Measurements from ENCODE around the gene ZNF292. TPM values are rescaled to one million over a fixed set of nuclear protein-coding genes. Genes with fewer than 3 reads are reported as not detected.
"Not testable (repeated sequence)": the region's sequence is repeated elsewhere in the genome, so short reads cannot be mapped to it uniquely, and the experiment has no call there.

The ZNF292 gene
- total and polyA plus RNA-seq, 7 experiments from 2014 or later = 27.4 to 87.5 (median 72.4) TPM

DNA sequence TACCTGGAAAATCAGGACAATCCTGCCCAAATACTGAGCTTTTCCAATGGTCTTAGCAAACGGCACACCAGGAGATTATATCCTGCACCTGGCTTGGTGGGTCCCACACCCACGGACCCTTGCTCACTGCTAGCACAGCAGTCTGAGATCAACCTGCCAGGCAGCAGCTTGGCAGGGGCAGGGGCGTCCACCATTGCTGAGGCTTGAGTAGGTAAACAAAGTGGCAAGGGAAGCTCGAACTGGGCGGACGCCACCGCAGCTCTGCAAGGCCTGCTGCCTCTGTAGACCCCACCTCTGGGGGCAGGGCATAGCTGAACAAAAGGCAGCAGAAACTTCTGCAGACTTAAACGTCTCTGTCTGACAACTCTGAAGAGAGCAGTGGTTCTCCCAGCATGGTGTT lies 15.4 kb upstream of the ZNF292 start:
- POLR2A ChIA-PET = interaction anchor here (0.7 to 0.9 kb wide), 3 partner anchors 13 to 268 kb away, joined by 3 to 4 read pairs (median 4); partner anchors contain the start of gene CFAP206

DNA sequence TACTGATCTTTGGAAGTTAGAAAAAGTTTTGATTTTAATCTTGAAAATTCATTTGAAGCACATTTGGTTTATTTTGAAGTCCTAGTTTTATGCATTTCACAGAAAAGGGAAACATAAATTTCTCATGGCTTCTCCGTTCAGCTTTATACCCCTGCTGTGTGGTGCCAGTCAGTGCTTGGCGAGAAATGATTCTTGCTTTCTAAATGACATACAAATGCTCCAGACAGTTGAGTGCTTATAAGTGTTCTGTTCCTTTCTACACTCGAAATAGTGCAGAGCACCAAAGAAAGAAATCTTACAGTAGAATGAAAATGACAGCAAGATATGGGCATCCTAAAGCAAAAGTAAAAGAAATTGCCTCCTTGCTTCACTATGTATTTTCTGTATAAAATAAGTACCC lies 9.0 kb upstream of the ZNF292 start:
- peaks cover 0 to 5% (median 0%) of the 10 kb centered on the region in 11 donors for H3K9me3 Mint-ChIP-seq
- ChIA-PET CTCF (no interaction called here), POLR2A (no interaction called here)
- H3K4me3 ChIP-seq (ENCODE audit: low read length) = no peak overlapping the region
- H3K27ac Mint-ChIP-seq = no peak overlapping the region
- H3K27me3 ChIP-seq (ENCODE audit: control insufficient read depth in 2 of 2, insufficient read depth in 2 of 2, low read length in 2 of 2) = no peaks in the 10 kb centered on the region
- intact Hi-C loops (cut with micrococcal nuclease) = no loop called here
- H3K4me1 Mint-ChIP-seq = peaks cover 0 to 4% (median 0%) of the 10 kb centered on the region in 7 donors
- DNase-seq = no peak
- no peak for ATAC-seq
- H3K9me3 ChIP-seq (ENCODE audit: control insufficient read depth in 2 of 3, low read length in 3 of 3) = no peaks in the 10 kb centered on the region
- H3K27ac ChIP-seq (ENCODE audit: low read depth, low read length) = no peak overlapping the region
- peaks cover 0 to 62% (median 11%) of the 10 kb centered on the region in 5 donors for H3K27me3 Mint-ChIP-seq
- no peak overlapping the region for H3K4me3 Mint-ChIP-seq
- peaks cover 0 to under 1% of the 10 kb centered on the region in 2 donors for H3K4me1 ChIP-seq (ENCODE audit: control insufficient read depth in 2 of 2, insufficient read depth in 2 of 2, low read length in 2 of 2)
- H3K36me3 ChIP-seq (ENCODE audit: control insufficient read depth in 2 of 3, insufficient read depth in 3 of 3, low read length in 3 of 3) = no peaks in the 10 kb centered on the region
- no peaks in the 10 kb centered on the region for H3K36me3 Mint-ChIP-seq

More for the DNA sequence above, 15.4 kb upstream of the ZNF292 start:
- DNase-seq; H3K36me3 ChIP-seq (ENCODE audit: control insufficient read depth in 2 of 3, insufficient read depth in 3 of 3, low read length in 3 of 3); H3K4me1 Mint-ChIP-seq; H3K4me3 Mint-ChIP-seq; H3K27me3 ChIP-seq (ENCODE audit: control insufficient read depth in 2 of 2, insufficient read depth in 2 of 2, low read length in 2 of 2); H3K36me3 Mint-ChIP-seq; H3K4me3 ChIP-seq (ENCODE audit: low read length); ATAC-seq; H3K4me1 ChIP-seq (ENCODE audit: control insufficient read depth in 2 of 2, insufficient read depth in 2 of 2, low read length in 2 of 2); H3K27ac ChIP-seq (ENCODE audit: low read depth, low read length); H3K9me3 ChIP-seq (ENCODE audit: control insufficient read depth in 2 of 3, low read length in 3 of 3); H3K27ac Mint-ChIP-seq; H3K9me3 Mint-ChIP-seq: not testable (repeated sequence)
- CTCF ChIA-PET = interaction anchor here (0.6 to 2.0 kb wide), 7 partner anchors 10 to 540 kb away, joined by 3 to 10 read pairs (median 3); no protein-coding TSS in a partner anchor
- intact Hi-C loops (cut with micrococcal nuclease) = loop anchor here (1.0 to 10.0 kb wide), 11 partner anchors 15 to 1730 kb away; partner anchors contain the start of genes ZNF292 (in 2 of the 2), CFAP206 (in 1 of the 2), SLC35A1 (in 1 of the 2) and SMIM8 (in 1 of the 2)
- peaks cover 0 to 62% (median 18%) of the 10 kb centered on the region in 5 donors for H3K27me3 Mint-ChIP-seq

DNA sequence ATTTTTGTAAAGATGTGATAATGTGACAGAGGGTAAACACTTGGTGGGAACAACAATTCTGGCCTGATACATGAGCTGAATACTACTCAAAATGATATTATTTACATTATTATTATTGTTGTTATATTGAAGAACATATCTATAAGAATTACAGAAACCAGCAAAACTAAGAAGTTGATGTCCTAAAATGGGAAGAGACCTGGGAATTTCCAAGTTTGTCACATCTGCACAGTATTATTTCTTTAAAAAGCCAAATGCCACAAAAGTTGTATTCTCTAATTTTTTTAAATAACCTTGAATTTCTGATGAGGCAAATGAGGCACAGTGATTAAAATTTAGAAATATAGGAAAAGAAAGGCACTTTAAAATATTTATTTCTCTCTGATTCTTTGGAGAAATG lies 5.0 kb upstream of the ZNF292 start:
- CTCF ChIA-PET = no interaction called here
- intact Hi-C loops (cut with micrococcal nuclease) = loop anchor here in 1 of 2 donors (10.0 kb wide), 2 partner anchors 1506 to 1686 kb away; partner anchors contain the start of gene SYNCRIP
- ATAC-seq (no peak), DNase-seq (no peak)
- Histone ChIP-seq H3K4me1 (ENCODE audit: control insufficient read depth in 2 of 2, insufficient read depth in 2 of 2, low read length in 2 of 2) (peaks cover 22 to 32% of the 10 kb centered on the region in 2 donors), H3K9me3 (ENCODE audit: control insufficient read depth in 2 of 3, low read length in 3 of 3) (no peaks in the 10 kb centered on the region), H3K36me3 (ENCODE audit: control insufficient read depth in 2 of 3, insufficient read depth in 3 of 3, low read length in 3 of 3) (peaks cover 0 to 4% (median 0%) of the 10 kb centered on the region in 3 experiments), H3K27me3 (ENCODE audit: control insufficient read depth in 2 of 2, insufficient read depth in 2 of 2, low read length in 2 of 2) (no peaks in the 10 kb centered on the region), H3K27ac (ENCODE audit: low read depth, low read length) (no peak overlapping the region), H3K4me3 (ENCODE audit: low read length) (no peak overlapping the region)
- Mint-ChIP-seq H3K4me1 (peaks cover 20 to 33% (median 30%) of the 10 kb centered on the region in 7 donors), H3K36me3 (peaks cover 0 to 2% (median 0%) of the 10 kb centered on the region in 5 donors), H3K27me3 (peaks cover 0 to 30% (median 0%) of the 10 kb centered on the region in 5 donors), H3K9me3 (peaks cover 0 to 2% (median 0%) of the 10 kb centered on the region in 11 donors), H3K4me3 (peak overlapping the region in 2 of 10 donors; percentile 25 to 39), H3K27ac (no peak overlapping the region)
- POLR2A ChIA-PET = no interaction called here

DNA sequence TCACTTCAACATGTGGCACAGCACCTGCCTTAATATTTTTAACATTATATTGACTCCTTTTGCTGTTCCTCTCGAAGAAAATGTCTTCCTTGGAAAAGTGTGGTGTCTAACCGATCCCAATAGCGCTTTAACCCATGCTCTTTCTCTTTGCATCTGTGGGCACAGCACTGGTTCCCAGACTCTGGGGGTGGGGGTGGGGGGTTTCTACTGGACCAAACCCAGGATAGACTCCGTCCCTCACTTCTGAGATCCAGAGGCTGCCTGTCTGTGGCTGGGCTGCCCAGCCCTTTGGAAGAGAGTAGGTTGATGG lies 3.9 kb upstream of the ZNF292 start:
- peak overlapping the region; percentile 79 for H3K27ac ChIP-seq (ENCODE audit: low read depth, low read length)
- no peak for ATAC-seq

DNA sequence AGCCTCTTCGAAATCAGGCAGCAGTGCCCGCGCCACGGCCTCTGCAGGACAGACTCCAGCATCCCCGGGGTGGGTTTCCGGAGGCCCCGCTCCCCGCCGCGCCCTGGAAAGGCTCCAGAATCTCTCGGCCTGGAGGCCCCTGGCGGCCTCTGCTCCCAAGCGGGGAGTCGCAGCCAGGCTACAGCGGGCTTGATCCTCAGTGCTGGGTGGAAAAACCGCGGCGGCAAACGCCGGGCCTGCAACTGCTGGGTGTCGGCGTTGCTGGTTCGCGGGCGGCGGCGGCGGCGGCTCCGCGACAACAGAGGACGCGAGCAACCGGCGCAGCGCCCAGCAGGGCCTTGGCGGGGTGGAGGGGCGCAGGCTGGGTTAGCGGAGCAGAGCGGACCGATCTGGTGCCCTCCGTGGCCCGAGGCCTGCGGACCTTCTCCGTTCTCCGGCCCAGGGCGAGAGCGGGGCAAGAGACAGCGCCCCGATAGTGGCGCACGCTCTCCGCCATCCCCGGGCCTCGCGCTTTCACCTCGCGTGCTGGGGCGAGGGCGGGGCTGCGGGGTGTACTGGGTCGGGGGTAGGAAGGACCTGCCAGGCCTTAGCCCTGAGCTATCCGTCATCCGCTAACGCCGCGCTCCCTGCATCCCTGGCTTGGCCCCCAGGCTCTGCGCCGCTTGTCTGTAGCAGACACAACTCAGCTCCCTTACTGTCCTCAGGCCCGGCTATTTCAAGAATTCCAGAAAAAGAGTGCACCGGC lies 3.4 kb upstream of the ZNF292 start:
- H3K4me3 ChIP-seq (ENCODE audit: low read length) = peak overlapping the region; percentile 66
- intact Hi-C loops (cut with micrococcal nuclease) = loop anchor here in 1 of 2 donors (10.0 kb wide), 2 partner anchors 1507 to 1687 kb away; partner anchors contain the start of gene SYNCRIP

More for the DNA sequence above, 3.9 kb upstream of the ZNF292 start:
- DNase-seq = no peak
- H3K36me3 Mint-ChIP-seq = peaks cover 0 to 4% (median 0%) of the 10 kb centered on the region in 5 donors
- H3K4me1 Mint-ChIP-seq = peaks cover 22 to 36% (median 34%) of the 10 kb centered on the region in 7 donors
- intact Hi-C loops (cut with micrococcal nuclease) = loop anchor here in 1 of 2 donors (10.0 kb wide), 2 partner anchors 1507 to 1687 kb away; partner anchors contain the start of gene SYNCRIP
- peak overlapping the region; percentile 66 for H3K4me3 ChIP-seq (ENCODE audit: low read length)
- ChIA-PET CTCF (no interaction called here), POLR2A (no interaction called here)
- H3K27me3 ChIP-seq (ENCODE audit: control insufficient read depth in 2 of 2, insufficient read depth in 2 of 2, low read length in 2 of 2) = no peaks in the 10 kb centered on the region
- peaks cover 0 to 10% (median 0%) of the 10 kb centered on the region in 3 experiments for H3K36me3 ChIP-seq (ENCODE audit: control insufficient read depth in 2 of 3, insufficient read depth in 3 of 3, low read length in 3 of 3)
- peaks cover 0 to 24% (median 0%) of the 10 kb centered on the region in 5 donors for H3K27me3 Mint-ChIP-seq
- H3K27ac Mint-ChIP-seq = peak overlapping the region; percentile 74 to 97 (median 93)
- no peaks in the 10 kb centered on the region for H3K9me3 ChIP-seq (ENCODE audit: control insufficient read depth in 2 of 3, low read length in 3 of 3)
- H3K4me1 ChIP-seq (ENCODE audit: control insufficient read depth in 2 of 2, insufficient read depth in 2 of 2, low read length in 2 of 2) = peaks cover 23 to 32% of the 10 kb centered on the region in 2 donors
- peaks cover 0 to 2% (median 0%) of the 10 kb centered on the region in 11 donors for H3K9me3 Mint-ChIP-seq
- peak overlapping the region; percentile 81 to 92 (median 89) for H3K4me3 Mint-ChIP-seq

DNA sequence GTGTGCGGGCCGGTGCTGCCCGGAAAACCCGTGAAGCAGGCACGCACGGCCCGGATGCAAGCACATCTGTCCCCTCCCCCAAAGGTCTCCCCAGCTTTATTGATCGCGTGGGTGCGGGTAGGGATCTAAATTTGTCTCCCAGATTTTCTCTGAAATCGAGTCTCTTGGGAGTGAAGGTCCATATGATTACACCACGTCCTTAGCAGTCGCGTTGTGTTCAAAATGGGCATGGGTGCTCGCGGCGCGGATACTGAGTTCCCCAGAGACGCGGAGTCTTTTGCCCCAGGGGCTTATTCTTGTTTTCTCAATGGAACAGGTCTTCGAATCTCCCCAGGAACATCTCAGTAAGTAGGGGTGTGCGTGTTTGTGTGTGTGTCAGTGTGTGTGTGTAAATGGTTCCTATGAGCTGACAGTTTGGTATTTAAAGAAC lies 2.8 kb upstream of the ZNF292 start:
- CTCF ChIA-PET = interaction anchor here (1.1 kb wide), 1 partner anchor 9 kb away, joined by 3 read pairs; no protein-coding TSS in a partner anchor
- peak overlapping the region; percentile 81 to 92 (median 89) for H3K4me3 Mint-ChIP-seq
- peaks cover 0 to 9% (median 0%) of the 10 kb centered on the region in 5 donors for H3K36me3 Mint-ChIP-seq
- H3K9me3 ChIP-seq (ENCODE audit: control insufficient read depth in 2 of 3, low read length in 3 of 3) = no peaks in the 10 kb centered on the region
- H3K27ac Mint-ChIP-seq = peak overlapping the region; percentile 89 to 97 (median 93)
- POLR2A ChIA-PET = interaction anchor here (0.7 to 1.5 kb wide), 6 partner anchors 13 to 1929 kb away, joined by 3 to 5 read pairs (median 4); partner anchors contain the start of genes ORC3, RARS2 and SLC35A1
- no peaks in the 10 kb centered on the region for H3K9me3 Mint-ChIP-seq
- H3K36me3 ChIP-seq (ENCODE audit: control insufficient read depth in 2 of 3, insufficient read depth in 3 of 3, low read length in 3 of 3) = peaks cover 0 to 10% (median 0%) of the 10 kb centered on the region in 3 experiments
- intact Hi-C loops (cut with micrococcal nuclease) = loop anchor here in 1 of 2 donors (10.0 kb wide), 2 partner anchors 1508 to 1688 kb away; partner anchors contain the start of gene SYNCRIP
- DNase-seq (no peak), ATAC-seq (no peak)
- H3K4me1 Mint-ChIP-seq = peaks cover 28 to 46% (median 42%) of the 10 kb centered on the region in 7 donors
- peaks cover 32% of the 10 kb centered on the region in 2 donors for H3K4me1 ChIP-seq (ENCODE audit: control insufficient read depth in 2 of 2, insufficient read depth in 2 of 2, low read length in 2 of 2)
- peak overlapping the region; percentile 79 for H3K27ac ChIP-seq (ENCODE audit: low read depth, low read length)
- no peaks in the 10 kb centered on the region for H3K27me3 ChIP-seq (ENCODE audit: control insufficient read depth in 2 of 2, insufficient read depth in 2 of 2, low read length in 2 of 2)
- peak overlapping the region; percentile 66 for H3K4me3 ChIP-seq (ENCODE audit: low read length)
- peaks cover 0 to 17% (median 0%) of the 10 kb centered on the region in 5 donors for H3K27me3 Mint-ChIP-seq

More for the DNA sequence above, 3.4 kb upstream of the ZNF292 start:
- POLR2A ChIA-PET = interaction anchor here (0.7 to 1.5 kb wide), 5 partner anchors 12 to 1930 kb away, joined by 3 to 5 read pairs (median 4); partner anchors contain the start of genes ORC3 and RARS2
- DNase-seq (peak; percentile 59 to 80 (median 71)), ATAC-seq (peak; percentile 52)
- Mint-ChIP-seq H3K9me3 (peaks cover 0 to under 1% (median 0%) of the 10 kb centered on the region in 11 donors), H3K27me3 (peaks cover 0 to 20% (median 0%) of the 10 kb centered on the region in 5 donors), H3K4me3 (peak overlapping the region; percentile 81 to 92 (median 89)), H3K27ac (peak overlapping the region; percentile 89 to 97 (median 93)), H3K36me3 (peaks cover 0 to 8% (median 0%) of the 10 kb centered on the region in 5 donors), H3K4me1 (peaks cover 27 to 42% (median 39%) of the 10 kb centered on the region in 7 donors)
- H3K4me1 ChIP-seq (ENCODE audit: control insufficient read depth in 2 of 2, insufficient read depth in 2 of 2, low read length in 2 of 2) = peaks cover 29 to 32% of the 10 kb centered on the region in 2 donors
- H3K9me3 ChIP-seq (ENCODE audit: control insufficient read depth in 2 of 3, low read length in 3 of 3) = no peaks in the 10 kb centered on the region
- peaks cover 0 to 10% (median 0%) of the 10 kb centered on the region in 3 experiments for H3K36me3 ChIP-seq (ENCODE audit: control insufficient read depth in 2 of 3, insufficient read depth in 3 of 3, low read length in 3 of 3)
- CTCF ChIA-PET = interaction anchor here (1.1 kb wide), 1 partner anchor 9 kb away, joined by 3 read pairs; no protein-coding TSS in a partner anchor
- peak overlapping the region; percentile 79 for H3K27ac ChIP-seq (ENCODE audit: low read depth, low read length)
- H3K27me3 ChIP-seq (ENCODE audit: control insufficient read depth in 2 of 2, insufficient read depth in 2 of 2, low read length in 2 of 2) = no peaks in the 10 kb centered on the region

Measured in naive thymus-derived CD4-positive, alpha-beta T cell (primary cell).